Osteoblast (primary cell): Measurements from ENCODE around the gene KRT4. TPM values are rescaled to one million over a fixed set of nuclear protein-coding genes. Genes with fewer than 3 reads are reported as not detected.

Experiments used
- DNase-seq: peaks from one replicate; pipeline ENCODE4 v3.0.0; 2011; ENCODE audit warnings: low spot score, mixed read lengths; ENCODE audit not compliant: insufficient read length; ENCODE audit errors: missing footprints
- H2AFZ ChIP-seq: 2 replicates; pipeline ENCODE4 v1.6.0; 2011; ENCODE audit warnings: mild to moderate bottlenecking, low read length
- H3K27ac ChIP-seq: 2 replicates; pipeline ENCODE4 v1.5.1; 2011; ENCODE audit warnings: mild to moderate bottlenecking, low read depth, low read length, moderate library complexity
- H3K27me3 ChIP-seq: 2 replicates; pipeline ENCODE4 v1.6.0; 2012; ENCODE audit warnings: mild to moderate bottlenecking, control low read depth, inconsistent platforms, low read length, moderate library complexity; ENCODE audit not compliant: insufficient read depth
- H3K36me3 ChIP-seq: 2 replicates; pipeline ENCODE4 v1.5.1; 2011; ENCODE audit warnings: mild to moderate bottlenecking, low read length, control low read depth, moderate library complexity; ENCODE audit not compliant: insufficient read depth
- H3K4me1 ChIP-seq: 2 replicates; pipeline ENCODE4 v1.5.1; 2011; ENCODE audit warnings: mild to moderate bottlenecking, low read length, control low read depth, moderate library complexity; ENCODE audit not compliant: insufficient read depth
- H3K4me2 ChIP-seq: 2 replicates; pipeline ENCODE4 v1.6.0; 2011; ENCODE audit warnings: mild to moderate bottlenecking, low read length; ENCODE audit not compliant: insufficient read depth
- H3K4me3 ChIP-seq: fragments of 200-600 bp; sonication (generic); 3 replicates; pipeline ENCODE4 v1.5.1; 2012; ENCODE audit warnings: mild to moderate bottlenecking, low read length, inconsistent platforms; ENCODE audit not compliant: insufficient read depth
- H3K79me2 ChIP-seq: 2 replicates; pipeline ENCODE4 v1.6.0; 2012; ENCODE audit warnings: mild to moderate bottlenecking, low read length, control low read depth, inconsistent platforms; ENCODE audit not compliant: insufficient read depth
- H3K9me3 ChIP-seq: 2 replicates; pipeline ENCODE4 v1.5.1; 2011; ENCODE audit warnings: low read depth, low read length, control low read depth
- H4K20me1 ChIP-seq: 2 replicates; pipeline ENCODE4 v1.6.0; 2012; ENCODE audit warnings: mild to moderate bottlenecking, low read length, control low read depth; ENCODE audit not compliant: insufficient read depth
- CTCF ChIP-seq: IDR thresholded peaks from 2 replicates; pipeline ENCODE4 v1.5.1; 2011; ENCODE audit warnings: mild to moderate bottlenecking, low read depth, low read length, moderate library complexity; ENCODE audit errors: extremely low read depth
- total RNA-seq: library from RNA; depleted of rRNA; stranded (reverse); fragments of >200 nt; gene quantifications from 2 replicates; pipeline ENCODE4 v1.2.3, GENCODE V29; 2012

KRT4 gene
- total RNA-seq, 1 donor = not detected

- H3K4me1 ChIP-seq = peaks cover 11% of the 10 kb centered on the region
- peak; percentile 50 for DNase-seq
- no peak overlapping the region for H2AFZ ChIP-seq
- no peak for TF ChIP-seq CTCF
- H3K4me3 ChIP-seq = no peak overlapping the region
- H3K4me2 ChIP-seq = no peak overlapping the region
- H3K36me3 ChIP-seq = no peaks in the 10 kb centered on the region
- H3K27ac ChIP-seq = no peak overlapping the region
- no peaks in the 10 kb centered on the region for H4K20me1 ChIP-seq
- H3K9me3 ChIP-seq = no peaks in the 10 kb centered on the region
- peaks cover under 1% of the 10 kb centered on the region for H3K27me3 ChIP-seq
- H3K79me2 ChIP-seq = no peaks in the 10 kb centered on the region
Measured at GRCh38 chr12:52802442-52802841, 11.5 kb downstream of the KRT4 start.

- H3K4me3 ChIP-seq = no peak overlapping the region
- no peaks in the 10 kb centered on the region for H4K20me1 ChIP-seq
- no peak overlapping the region for H3K27ac ChIP-seq
- no peaks in the 10 kb centered on the region for H3K36me3 ChIP-seq
- H3K79me2 ChIP-seq = no peaks in the 10 kb centered on the region
- no peak for TF ChIP-seq CTCF
- H3K4me2 ChIP-seq = no peak overlapping the region
- DNase-seq = no peak
- no peaks in the 10 kb centered on the region for H3K27me3 ChIP-seq
- H3K4me1 ChIP-seq = peaks cover 11% of the 10 kb centered on the region
- H2AFZ ChIP-seq = no peak overlapping the region
- H3K9me3 ChIP-seq = no peaks in the 10 kb centered on the region
Measured at GRCh38 chr12:52801773-52802172, 12.1 kb downstream of the KRT4 start.

DNA sequence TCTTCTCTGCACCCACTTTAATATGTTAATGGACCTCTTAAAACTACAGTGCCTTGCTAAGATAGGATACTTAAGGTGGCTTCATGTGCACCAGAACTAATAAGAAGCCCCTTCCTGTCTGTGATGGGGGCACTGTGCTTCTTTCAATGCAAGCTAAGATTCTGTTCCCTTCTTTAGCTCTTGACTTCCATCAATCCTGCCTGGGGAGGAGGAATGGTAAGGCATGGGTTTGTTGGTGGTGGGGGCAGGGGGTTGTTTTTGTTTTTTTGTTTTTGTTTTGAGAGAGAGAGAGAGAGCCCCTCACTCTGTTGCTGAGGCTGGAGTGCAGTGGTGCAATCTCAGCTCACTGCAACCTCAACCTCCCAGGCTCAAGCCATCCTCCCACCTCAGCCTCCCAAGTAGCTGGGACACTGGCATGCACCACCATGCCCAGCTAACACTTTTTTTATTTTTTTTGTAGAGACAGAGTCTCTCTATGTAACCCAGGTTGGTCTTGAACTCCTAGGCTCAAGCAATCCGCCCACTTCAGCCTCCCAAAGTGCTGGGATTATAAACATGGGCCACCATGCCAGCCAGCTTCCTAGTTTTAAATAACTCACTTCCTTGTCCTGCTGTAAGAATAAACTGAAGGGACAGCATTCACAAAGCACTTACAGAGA lies 13.5 kb downstream of the KRT4 start:
- H3K4me1 ChIP-seq = peaks cover 11% of the 10 kb centered on the region
- H2AFZ ChIP-seq = no peak overlapping the region
- no peak overlapping the region for H3K27ac ChIP-seq
- H3K4me3 ChIP-seq = no peak overlapping the region
- no peaks in the 10 kb centered on the region for H4K20me1 ChIP-seq
- no peak for TF ChIP-seq CTCF
- no peak for DNase-seq
- H3K36me3 ChIP-seq = no peaks in the 10 kb centered on the region
- H3K4me2 ChIP-seq = no peak overlapping the region
- H3K79me2 ChIP-seq = no peaks in the 10 kb centered on the region
- H3K9me3 ChIP-seq = no peaks in the 10 kb centered on the region
- H3K27me3 ChIP-seq = no peaks in the 10 kb centered on the region

DNA sequence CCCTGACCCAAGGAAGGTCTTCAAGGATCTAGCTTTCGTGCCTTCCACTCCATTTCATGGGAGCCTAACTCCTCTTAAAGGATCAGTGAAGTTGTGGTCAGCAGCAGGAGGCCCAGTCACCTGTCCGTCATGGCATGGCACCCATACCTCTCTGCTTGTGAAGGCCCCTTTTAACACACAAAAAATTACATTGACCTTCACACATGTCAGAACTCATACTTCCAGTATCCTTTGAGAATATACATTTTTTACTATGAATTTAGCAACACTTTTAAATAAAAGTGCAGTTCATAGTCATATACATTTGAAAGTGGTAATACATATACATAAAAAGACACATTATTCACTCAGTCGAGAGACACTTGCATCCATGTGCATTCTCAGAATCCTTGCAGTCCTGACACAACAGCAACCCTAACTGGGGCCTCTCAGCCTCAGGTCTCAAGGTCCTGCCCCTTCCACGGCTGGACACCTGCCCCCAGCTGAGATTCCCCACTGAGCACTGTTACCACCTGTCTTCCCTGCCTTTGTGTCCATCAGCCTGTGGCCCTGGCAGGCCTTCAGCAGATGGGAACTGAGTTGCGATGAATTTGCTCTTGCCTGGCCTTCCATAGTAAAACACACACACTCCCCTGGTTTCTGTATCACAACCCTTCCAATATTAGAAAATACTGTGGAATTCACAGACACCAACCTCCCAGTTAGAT lies 14.3 kb downstream of the KRT4 start:
- Histone ChIP-seq H3K4me1 (peaks cover 11% of the 10 kb centered on the region), H2AFZ (no peak overlapping the region), H3K27me3 (no peaks in the 10 kb centered on the region), H3K79me2 (no peaks in the 10 kb centered on the region), H3K4me3 (no peak overlapping the region), H4K20me1 (no peaks in the 10 kb centered on the region), H3K4me2 (no peak overlapping the region), H3K9me3 (no peaks in the 10 kb centered on the region), H3K36me3 (no peaks in the 10 kb centered on the region), H3K27ac (no peak overlapping the region)
- TF ChIP-seq CTCF = no peak
- no peak for DNase-seq
